ENCODE measurements around the gene IFI27L1. TPM values are rescaled to one million over a fixed set of nuclear protein-coding genes. Genes with fewer than 3 reads are reported as not detected.

The IFI27L1 gene
- total RNA-seq, 2 donors from 2014 or later, result 15.8 to 27.4 TPM

- TF ChIP-seq CTCF (IDR thresholded peaks at IDR 0.05), result no peak
- Histone ChIP-seq H3K4me3 (no peak overlapping the region), H3K27me3 (no peaks in the 10 kb centered on the region), H3K27ac (no peak overlapping the region), H3K9me3 (no peaks in the 10 kb centered on the region), H3K9ac (ENCODE audit: low read depth in 2 of 2, low read length in 2 of 2) (peak overlapping the region in 1 of 2 donors; percentile 52), H3K4me1 (no peaks in the 10 kb centered on the region), H3K36me3 (no peaks in the 10 kb centered on the region)
- DNase-seq, result peak; percentile 52
- intact Hi-C loops (cut with DNase I), result no loop called here
These were observed 34.0 kb downstream of the IFI27L1 start for GRCh38 chr14:94115058-94115591.

GRCh38 chr14:94115631-94116030, 34.5 kb downstream of the IFI27L1 start:
- H3K9me3 ChIP-seq, result no peaks in the 10 kb centered on the region
- H3K4me3 ChIP-seq, result no peak overlapping the region
- H3K27ac ChIP-seq, result no peak overlapping the region
- H3K36me3 ChIP-seq, result no peaks in the 10 kb centered on the region
- intact Hi-C loops (cut with DNase I), result no loop called here
- no peak for TF ChIP-seq CTCF (IDR thresholded peaks at IDR 0.05)
- no peak for DNase-seq
- no peak overlapping the region for H3K9ac ChIP-seq (ENCODE audit: low read depth in 2 of 2, low read length in 2 of 2)
- H3K4me1 ChIP-seq, result no peaks in the 10 kb centered on the region
- no peaks in the 10 kb centered on the region for H3K27me3 ChIP-seq

GRCh38 chr14:94116701-94117100, 35.6 kb downstream of the IFI27L1 start:
- Histone ChIP-seq H3K4me1 (no peaks in the 10 kb centered on the region), H3K36me3 (no peaks in the 10 kb centered on the region), H3K27ac (no peak overlapping the region), H3K9me3 (no peaks in the 10 kb centered on the region), H3K4me3 (no peak overlapping the region), H3K9ac (ENCODE audit: low read depth in 2 of 2, low read length in 2 of 2) (no peak overlapping the region), H3K27me3 (no peaks in the 10 kb centered on the region)
- DNase-seq, result no peak
- TF ChIP-seq CTCF (IDR thresholded peaks at IDR 0.05), result no peak
- intact Hi-C loops (cut with DNase I), result no loop called here

- no peak for TF ChIP-seq CTCF (IDR thresholded peaks at IDR 0.05)
- intact Hi-C loops (cut with DNase I), result no loop called here
- no peak for DNase-seq
- no peaks in the 10 kb centered on the region for H3K36me3 ChIP-seq
- no peaks in the 10 kb centered on the region for H3K9me3 ChIP-seq
- H3K27ac ChIP-seq, result no peak overlapping the region
- no peak overlapping the region for H3K9ac ChIP-seq (ENCODE audit: low read depth in 2 of 2, low read length in 2 of 2)
- no peaks in the 10 kb centered on the region for H3K27me3 ChIP-seq
- no peaks in the 10 kb centered on the region for H3K4me1 ChIP-seq
- H3K4me3 ChIP-seq, result no peak overlapping the region
These were observed 36.7 kb downstream of the IFI27L1 start for GRCh38 chr14:94117856-94118255.

GRCh38 chr14:94119071-94119470, 38.0 kb downstream of the IFI27L1 start:
- H3K4me1 ChIP-seq, result no peaks in the 10 kb centered on the region
- no peaks in the 10 kb centered on the region for H3K9me3 ChIP-seq
- DNase-seq, result no peak
- TF ChIP-seq CTCF (IDR thresholded peaks at IDR 0.05), result no peak
- no peaks in the 10 kb centered on the region for H3K27me3 ChIP-seq
- H3K36me3 ChIP-seq, result no peaks in the 10 kb centered on the region
- H3K9ac ChIP-seq (ENCODE audit: low read depth in 2 of 2, low read length in 2 of 2), result no peak overlapping the region
- H3K4me3 ChIP-seq, result no peak overlapping the region
- no peak overlapping the region for H3K27ac ChIP-seq
- intact Hi-C loops (cut with DNase I), result no loop called here
